Tongue (tissue), 2 donors: ENCODE measurements around the gene TJAP1. TPM values are rescaled to one million over a fixed set of nuclear protein-coding genes. Genes with fewer than 3 reads are reported as not detected.
"Not testable (repeated sequence)": the region's sequence is repeated elsewhere in the genome, so short reads cannot be mapped to it uniquely, and the experiment has no call there.

ENCODE experiments used
- DNase-seq: peaks from one replicate; pipeline ENCODE4 v3.0.0-alpha.2; 2015
- total RNA-seq: library from RNA; depleted of rRNA; stranded (reverse); fragments of >200 nt; gene quantifications from one replicate; pipeline ENCODE4 v1.2.3, GENCODE V29; 2014

TJAP1 gene
- total RNA-seq, 1 donor from 2014 or later: 26.8 TPM

DNA sequence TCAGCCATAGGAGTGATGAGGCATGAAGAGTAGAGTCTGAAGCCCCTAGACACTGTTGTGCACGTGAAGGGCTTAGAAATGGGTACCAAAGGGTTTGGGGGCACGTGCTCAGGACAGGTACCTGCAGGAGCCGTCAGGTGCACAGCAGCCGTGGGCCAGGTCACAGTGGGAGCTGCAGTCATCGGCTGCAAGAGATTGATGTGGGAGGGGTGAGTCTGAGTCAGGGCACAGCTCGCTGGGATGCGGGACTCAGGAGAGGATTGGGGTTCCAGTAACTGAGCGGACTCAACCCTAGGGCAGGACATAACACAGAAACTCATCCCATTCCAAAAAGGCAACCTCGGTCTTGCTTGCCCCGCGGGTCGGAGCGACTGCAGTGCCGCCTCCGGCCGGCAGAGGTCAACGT, 23.1 kb upstream of the TJAP1 start:
- DNase-seq: no peak

DNA sequence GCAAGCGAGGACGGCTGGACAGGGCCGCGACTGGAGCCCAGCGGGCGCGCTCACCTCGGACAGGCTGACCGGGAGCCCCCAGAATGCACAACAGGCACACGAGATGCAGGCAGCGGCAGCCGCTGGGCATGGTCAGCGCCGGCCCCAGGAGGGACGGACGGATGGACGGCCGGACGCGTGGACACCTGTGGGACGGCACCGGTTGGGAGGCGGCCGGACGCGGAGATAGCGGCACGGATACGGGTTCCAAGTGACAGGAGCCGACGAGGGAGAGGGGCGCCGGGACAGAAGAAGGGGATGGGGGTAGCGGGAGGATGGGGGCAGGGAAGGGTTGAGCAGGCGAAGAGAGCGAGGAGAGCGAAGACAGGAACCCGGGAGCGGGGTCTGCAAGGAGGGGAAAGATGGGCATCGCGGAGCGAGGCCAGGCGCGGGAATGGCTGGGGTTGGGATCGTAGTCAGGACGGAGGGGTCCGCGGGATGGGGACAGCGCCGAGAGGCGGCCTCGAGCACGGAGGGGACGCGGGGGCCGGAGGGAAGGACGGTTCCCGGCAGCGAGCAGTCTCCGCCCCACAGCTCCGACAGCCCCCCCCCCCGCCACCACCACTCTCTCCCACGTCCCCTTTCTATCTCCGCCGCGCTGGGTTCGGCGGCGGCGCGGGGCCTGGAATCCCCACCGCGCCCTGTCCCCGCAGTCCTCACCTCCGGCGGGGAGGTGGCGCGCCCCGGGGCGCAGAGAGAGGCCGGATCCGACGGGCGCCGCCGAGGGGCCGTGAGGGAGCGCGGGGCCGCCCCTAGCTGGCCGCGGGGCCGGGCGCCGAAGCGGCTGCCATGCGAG, 22.5 kb upstream of the TJAP1 start:
- DNase-seq: peak; percentile 86

DNA sequence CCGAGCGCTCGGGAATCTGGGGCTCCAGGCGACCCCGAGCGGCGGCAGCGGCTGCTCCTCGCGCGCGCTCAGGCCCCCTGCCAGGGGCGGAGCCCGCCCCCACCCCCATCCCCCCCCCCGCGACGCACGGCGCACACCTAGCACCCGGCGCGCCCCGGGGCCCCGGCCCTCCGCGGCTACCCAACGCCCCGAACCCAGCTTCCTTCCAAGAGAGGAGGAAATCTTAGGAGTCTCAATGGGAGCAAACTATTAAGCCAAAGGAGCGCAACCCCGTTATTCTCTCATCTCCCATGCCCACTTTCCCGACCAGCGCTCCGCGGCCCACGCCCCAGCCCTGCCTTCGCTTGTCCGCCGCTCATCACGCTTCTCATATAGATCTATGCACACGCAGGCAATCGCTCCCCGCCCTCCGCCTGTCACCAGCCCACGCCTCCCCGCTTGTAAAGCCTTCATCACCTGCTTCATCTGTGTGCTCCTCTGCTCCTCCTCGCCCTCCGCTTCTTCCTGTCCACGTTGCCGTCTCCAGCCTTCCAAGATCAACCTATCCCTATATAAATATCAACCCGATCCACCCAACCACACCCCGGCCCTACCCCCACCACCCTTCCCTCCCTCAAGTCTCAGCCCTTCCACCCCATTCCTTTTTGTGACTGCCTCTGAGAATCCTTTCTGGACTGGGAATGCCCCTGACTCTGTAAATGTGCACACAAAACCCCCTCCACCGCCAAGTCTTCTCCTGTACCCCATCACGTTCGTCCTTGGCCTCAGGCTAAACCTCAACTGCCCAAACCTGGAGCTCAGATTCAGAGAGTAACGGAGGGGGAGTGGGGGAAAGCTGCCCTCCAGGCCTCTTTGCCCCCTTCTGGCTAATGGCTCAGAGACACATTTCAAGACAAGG, 21.6 kb upstream of the TJAP1 start, which contains the start of gene DLK2:
Gene DLK2 (minus strand): TSS at position 18 of the 898 bp plus-strand sequence. CDS start 723 bp downstream, outside the sequence.
- DNase-seq: peak; percentile 35

DNA sequence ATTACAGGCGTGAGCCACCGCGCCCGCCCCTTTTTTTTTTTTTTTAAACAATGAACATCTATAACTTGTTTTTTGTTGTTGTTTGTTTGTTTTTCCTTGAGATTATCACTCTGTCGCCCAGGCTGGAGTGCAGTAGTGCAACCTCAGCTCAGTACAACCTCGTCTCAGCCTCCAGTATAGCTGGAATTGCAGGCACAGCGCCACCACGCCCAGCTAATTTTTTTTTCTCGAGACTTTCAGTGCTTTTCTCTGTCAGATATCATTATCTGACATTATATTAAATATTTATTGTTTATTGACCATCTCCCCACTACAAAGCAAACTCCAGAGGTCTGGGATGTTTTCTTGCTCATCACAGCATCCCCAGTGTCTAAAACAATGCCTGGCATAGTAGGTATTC, 19.7 kb upstream of the TJAP1 start:
- no peak for DNase-seq

DNA sequence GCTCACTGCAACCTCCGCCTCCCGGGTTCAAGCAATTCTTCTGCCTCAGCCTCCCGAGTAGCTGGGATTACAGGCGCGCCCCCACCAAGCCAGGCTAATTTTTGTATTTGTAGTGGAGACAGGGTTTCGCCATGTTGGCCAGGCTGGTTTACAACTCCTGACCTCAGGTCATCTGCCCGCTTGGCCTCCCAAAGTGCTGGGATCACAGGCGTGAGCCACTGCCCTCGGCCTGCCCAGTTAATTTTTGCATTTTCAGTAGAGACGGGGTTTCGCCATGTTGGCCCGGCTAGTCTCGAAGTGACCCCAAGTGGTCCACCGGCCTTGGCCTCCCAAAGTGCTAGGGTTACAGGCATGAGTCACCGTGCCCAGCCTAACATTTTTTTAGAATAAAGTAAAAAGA, 19.2 kb upstream of the TJAP1 start:
- not testable (repeated sequence) for DNase-seq

DNA sequence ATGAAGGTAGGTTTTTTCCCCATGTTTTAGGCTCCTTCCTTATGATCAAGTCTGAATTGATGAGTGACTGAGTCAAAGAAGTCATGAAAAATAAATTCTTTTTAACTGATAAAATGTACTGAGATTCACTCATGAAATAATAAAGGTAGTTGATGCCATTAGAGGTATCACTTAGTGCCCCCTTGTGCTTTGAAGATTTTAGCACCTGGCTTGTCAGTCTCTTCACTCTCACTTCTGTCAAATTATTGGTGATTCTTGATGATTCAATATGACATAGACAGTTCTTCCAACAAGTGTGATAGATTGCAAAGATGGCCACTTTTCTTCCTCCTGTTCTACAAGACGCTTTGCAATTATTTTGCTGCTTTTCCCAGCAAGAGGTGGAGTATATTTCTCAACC, 17.8 kb upstream of the TJAP1 start:
- no peak for DNase-seq

DNA sequence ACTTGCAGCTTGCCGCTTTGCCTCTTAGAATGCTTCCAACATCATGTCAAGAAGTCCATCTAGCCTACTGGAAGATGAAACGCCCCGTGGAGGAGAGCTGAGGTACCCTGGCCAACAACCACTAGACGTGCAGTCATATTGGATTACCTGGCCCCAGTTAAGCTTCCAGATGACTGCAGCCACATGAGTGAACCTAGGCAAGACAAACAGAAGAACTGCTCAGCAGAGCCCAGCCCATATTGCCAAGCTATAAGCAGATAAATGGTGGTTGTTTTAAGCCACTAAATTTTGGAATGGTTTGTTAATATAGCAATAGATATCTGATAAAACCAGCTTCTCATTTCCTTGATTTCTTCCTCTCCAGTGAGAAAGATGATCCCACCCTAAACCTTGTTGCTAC, 17.3 kb upstream of the TJAP1 start:
- no peak for DNase-seq

DNA sequence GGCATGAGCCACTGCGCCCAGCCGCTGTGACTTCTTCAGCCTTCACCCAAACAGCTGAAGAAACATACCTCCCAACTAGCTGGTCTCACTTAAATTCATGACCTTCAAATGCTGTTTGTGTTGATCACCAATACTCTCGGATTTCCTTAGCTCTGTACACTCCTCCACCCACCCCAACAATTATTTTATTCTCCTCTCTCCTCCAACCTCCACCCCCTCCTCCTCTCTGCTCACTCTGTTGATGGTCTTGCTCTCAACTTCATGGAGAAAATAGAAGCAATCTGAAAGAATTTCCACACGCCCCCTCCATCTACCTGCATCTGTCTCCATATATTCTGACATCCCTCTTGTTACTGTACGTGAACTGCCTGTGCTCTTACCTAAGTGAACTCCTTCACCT, 15.4 kb upstream of the TJAP1 start:
- DNase-seq: no peak

DNA sequence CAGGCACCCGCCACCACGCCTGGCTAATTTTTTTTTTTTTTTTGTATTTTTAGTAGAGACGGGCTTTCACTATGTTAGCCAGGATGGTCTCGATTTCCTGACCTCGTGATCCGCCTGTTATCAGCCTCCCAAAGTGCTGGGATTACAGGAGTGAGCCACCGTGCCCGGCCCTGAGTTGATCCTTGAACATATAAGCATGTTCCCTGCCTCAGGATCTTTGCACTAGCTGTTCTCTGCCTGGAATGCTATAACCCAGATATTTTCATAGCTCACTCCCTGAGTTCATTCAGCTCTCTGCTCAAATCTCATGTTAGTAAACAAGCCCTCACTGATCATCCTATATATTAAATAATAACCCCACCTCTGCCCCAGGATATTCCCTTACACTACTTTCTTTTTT, 13.0 kb upstream of the TJAP1 start:
- no peak for DNase-seq

DNA sequence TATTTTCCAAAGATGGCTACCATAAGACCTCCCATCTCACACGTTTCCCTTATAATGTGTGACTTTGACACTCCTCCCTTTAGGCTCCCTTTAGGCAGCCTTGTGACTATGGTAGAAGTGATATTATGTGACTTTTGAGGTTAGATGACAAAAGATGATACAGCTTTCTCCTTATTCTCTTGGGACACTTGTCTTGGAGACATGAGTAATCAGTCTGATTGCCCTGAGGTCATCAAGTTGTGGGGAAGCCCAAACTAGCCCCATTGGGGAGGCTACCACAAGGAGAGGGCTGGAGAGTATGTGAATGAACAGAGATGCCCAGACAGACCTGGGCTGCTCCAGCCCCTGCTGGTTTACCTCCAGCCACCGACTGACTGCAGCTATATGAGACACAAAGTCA, 11.4 kb upstream of the TJAP1 start:
- DNase-seq: no peak

DNA sequence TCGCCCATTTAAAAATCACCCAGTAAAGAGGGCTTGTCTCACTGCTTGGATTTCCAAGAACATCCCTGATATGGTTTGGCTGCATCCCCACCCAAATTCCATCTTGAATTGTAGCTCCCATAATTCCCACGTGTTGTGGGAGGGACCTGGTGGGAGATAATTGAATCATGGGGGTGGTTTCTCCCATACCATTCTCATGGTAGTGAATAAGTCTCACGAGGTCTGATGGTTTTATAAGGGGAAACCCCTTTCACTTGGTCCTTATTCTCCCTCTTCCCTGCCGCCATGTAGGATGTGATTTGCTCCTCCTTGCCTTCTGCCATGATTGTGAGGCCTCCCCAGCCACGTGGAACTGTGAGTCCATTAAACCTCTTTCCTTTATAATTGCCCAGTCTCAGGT, 10.1 kb upstream of the TJAP1 start:
- DNase-seq: not testable (repeated sequence)

DNA sequence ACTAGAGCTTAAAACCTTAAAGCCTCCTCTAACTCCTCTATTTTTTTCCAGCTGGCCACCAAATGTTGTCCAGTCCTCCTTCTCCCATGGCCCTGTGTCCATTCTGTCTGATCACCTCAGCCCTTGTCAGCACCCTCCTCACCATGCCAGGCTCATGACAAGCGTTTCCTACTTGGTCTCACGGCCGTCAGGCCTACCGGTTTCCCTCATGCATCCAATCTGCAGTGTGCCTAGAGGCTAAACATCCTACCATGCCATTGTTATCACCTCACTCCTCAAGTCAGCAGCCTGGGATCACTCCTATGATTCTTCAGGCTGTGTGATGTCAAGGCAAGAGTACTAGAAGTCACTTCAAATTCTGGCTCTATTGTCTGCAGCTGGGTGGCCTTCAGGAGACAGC, 9.6 kb upstream of the TJAP1 start:
- DNase-seq: no peak

DNA sequence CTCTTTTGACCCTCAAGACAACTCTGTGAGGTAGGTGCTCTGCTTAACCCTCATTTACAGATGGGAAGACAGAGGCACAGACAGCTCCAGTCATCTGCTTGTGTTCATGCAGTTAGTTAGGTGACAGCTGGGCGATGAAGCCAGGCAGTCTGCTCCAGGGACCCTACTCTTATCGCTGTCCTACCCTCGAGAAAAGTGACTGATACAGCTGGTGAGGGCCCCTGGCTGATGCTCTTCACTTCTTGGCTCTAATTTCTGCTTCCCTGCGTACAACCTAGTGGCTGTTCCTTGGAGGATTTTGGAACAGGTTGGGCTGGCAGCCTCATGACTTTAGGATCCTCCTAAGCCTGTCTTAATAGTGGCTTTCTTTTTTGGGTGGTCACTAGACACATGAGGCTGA, 9.1 kb upstream of the TJAP1 start:
- no peak for DNase-seq

DNA sequence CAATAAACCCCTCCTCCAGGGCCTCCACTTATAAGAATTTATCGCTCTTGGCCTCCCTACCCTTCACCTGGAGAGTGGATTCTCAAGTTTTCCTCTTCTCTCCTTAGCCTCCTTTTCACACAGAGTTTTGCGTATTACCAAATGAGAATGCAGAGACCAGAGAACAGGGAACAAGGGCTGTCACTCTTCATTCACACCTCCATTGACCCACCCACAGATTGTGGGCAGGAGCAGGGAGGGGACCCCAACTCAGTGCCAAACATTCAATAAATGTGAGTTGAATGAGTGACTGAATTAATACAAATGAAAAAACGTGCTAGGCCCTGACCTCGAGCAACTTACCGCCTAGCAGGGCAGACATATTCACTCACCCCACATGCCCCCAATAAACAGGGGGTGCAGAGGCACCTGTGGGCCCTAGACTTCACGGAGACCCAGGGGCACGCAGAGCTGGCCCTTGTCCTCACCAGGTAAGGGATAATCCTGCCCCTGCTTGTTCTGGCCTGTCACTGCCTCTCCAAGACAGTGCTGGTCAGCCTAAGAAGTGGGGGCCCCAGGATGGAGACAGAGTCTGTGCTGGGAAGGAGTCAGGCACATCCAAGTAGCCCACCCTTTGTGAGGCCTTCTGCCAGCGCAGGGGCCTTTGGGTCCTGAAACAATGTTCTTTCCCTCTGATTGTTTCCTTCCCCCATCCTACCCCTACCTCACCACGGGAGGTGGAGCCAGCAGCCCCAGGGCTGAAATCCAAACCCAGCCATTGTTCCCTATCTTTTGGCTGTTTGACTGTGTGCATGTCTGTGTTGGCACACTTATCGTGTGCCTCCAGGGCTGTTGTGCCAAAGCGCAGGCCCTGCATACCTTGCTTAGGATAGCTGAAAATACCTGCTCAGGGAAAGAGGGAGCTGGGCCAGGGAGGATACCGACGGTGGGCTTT, 8.4 kb upstream of the TJAP1 start:
- no peak for DNase-seq

DNA sequence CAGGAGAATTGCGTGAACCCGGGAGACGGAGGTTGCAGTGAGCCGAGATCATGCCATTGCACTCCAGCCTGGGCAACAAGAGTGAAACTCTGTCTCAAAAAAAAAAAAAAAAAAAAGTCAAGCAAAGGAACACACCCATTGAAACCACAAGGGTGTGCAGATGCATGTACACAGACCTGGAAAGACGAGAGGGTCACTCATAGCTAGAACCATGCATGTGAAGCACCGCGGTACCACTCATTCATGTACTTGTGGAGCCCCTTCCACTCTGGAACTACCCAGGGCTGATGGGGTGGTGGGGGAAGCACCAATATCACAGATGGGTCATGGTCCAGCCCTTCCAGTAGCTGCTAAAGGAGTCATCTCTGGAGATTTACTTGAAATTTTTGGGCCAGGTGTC, 7.4 kb upstream of the TJAP1 start:
- no peak for DNase-seq

DNA sequence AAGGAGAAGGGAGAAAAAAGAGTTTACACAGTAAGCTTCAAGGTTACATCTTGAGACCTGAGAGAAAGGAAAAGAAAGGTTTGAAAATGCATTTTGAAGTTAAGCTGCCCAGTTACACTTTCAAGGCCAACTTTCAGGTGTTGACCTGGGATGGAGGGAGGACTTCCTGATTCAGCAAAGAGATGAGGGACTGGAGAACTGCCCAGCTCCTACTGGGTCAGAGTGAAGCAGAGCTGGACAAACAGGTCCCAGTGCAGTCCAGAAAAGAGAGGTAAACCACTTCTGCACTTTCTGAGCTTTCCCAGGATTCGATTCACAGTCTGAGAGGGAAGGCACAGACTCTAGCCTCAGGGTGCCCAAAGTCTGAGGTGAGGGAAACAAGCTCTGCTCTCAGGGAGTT, 6.0 kb upstream of the TJAP1 start:
- DNase-seq: no peak

DNA sequence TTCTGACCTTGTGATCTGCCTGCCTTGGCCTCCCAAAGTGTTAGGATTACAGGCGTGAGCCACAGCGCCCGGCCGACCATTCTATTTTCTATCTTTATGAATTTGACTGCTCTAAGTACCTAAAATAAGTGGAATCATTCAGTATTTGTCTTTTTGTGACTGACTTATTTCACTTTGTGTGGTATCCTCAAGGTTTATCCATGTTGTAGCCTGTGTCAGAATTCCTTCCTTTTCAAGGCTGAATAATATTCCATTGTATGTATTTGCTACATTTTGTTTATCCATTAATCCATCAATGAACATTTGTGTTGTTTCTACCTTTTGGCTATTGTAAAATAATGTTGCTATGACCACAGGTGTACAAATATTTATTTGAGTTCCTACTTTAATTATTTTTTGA, 4.9 kb upstream of the TJAP1 start:
- no peak for DNase-seq

DNA sequence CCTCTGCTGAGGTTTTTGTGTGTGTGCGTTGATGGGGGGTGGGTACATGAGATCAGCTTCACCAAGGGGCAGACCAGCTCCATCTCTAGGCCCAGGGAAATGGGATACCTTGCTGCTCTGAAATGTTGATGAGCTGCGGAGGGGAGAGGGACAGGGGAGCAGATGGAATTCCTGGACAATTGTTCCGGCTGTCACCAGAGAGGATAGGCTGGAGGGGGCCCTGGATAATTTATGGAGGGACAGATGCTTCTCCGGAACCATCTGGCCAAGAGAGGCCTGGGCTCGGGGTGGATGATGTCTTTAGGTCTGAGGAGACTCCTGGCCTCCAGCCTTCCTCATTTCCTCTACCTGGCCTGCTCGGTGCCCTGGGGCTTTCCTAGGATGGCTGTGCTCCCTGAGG, 1.9 kb upstream of the TJAP1 start:
- DNase-seq: peak; percentile 57

DNA sequence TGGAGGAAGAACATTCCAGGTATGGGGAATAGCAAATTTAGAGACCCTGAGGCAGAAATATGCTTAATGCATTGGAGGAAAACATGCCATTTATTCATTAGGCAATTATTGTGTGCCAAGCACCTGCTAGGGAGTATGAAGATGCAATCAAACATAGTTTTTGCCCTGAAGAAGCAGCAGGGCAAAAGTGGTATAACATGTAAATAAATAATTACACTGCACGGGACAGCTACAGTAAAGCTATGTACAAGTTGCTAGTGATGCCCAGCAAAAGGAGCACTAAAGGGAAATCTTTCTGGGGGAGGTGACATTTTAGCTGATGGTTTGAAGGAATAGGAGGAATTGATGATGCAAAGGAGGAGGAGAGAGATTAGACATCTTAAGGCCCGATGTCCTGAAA, 624 bp upstream of the TJAP1 start:
- no peak for DNase-seq

DNA sequence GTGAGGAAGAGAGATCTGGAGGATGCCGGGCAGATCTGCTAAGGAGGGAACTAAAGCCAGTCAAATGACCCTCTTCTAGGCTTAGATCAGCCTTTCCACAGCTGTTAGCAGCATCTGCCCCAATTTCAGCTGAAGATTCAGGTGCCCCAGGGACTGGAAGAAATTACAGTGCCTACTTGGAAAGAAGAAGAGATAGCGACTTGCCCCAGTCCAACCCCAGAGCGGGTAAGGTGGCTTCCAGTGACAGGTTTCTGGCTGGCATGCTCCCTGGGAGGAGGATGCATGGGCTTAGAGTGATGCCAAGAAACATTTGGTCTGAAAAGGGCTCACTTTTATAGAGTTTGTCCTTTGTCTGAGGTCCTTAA, 620 bp downstream of the TJAP1 start:
- no peak for DNase-seq

DNA sequence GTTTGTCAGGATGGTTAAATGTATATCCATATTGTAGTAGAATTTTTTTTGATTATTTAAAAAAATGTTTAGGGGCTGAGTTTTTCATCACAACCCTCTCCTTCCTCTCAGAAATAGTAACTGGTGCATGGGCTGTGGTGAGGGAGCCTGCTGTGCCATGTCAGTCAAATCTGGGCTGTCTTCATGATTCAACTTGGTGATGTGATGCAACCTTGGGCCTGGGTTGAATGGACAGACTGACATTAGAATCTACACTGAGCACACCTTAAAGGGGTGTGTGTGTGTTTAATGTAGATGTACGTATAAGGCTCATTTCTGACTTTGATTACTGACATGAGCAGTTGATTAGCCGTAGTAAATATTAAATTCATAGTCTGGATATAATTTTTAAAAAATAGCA, 3.7 kb downstream of the TJAP1 start:
- DNase-seq: no peak

DNA sequence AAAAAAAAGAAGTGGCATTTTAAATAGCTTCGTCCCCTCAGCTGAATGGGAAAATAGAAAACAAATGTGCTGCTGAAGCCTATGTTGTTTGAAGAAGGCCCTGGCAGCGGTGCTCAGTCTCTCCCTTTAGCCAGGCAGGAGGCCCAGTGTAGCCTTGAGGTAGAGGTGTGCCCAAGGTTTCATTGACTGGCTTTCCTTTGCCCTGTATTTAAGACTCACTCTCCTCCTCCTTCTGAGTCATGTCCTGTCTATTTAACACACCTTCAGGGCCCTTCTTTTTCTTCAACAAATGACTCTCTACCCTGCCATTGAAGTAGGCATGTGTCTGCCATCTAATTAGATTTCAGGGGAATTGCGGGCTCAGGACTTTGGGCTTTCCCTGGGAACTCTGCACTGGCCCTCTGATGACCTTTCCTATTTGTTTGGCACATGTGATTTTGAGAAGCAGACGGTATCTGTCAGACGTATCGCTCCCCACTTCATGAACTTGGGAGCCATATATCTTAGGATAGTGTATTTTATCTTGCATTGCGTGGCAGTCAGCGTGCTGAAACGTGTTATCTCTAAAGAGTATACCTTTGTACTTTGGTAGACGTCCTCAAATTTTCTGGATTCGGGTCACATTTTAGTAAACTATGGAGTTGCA, 4.3 kb downstream of the TJAP1 start:
- no peak for DNase-seq
